GM19238 (cell line): ENCODE measurements around the gene TRIP10.
"Not testable (repeated sequence)": the region's sequence is repeated elsewhere in the genome, so short reads cannot be mapped to it uniquely, and the experiment has no call there.

Experiments
- DNase-seq: peaks from one replicate; pipeline ENCODE4 v3.0.0; 2011; ENCODE audit warnings: low spot score; ENCODE audit not compliant: insufficient read length

The TRIP10 gene, protein sequence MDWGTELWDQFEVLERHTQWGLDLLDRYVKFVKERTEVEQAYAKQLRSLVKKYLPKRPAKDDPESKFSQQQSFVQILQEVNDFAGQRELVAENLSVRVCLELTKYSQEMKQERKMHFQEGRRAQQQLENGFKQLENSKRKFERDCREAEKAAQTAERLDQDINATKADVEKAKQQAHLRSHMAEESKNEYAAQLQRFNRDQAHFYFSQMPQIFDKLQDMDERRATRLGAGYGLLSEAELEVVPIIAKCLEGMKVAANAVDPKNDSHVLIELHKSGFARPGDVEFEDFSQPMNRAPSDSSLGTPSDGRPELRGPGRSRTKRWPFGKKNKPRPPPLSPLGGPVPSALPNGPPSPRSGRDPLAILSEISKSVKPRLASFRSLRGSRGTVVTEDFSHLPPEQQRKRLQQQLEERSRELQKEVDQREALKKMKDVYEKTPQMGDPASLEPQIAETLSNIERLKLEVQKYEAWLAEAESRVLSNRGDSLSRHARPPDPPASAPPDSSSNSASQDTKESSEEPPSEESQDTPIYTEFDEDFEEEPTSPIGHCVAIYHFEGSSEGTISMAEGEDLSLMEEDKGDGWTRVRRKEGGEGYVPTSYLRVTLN

GRCh38 chr19:6739390-6739882 is at the start of gene TRIP10:
Gene TRIP10 (plus strand): TSS chr19:6739680. CDS start chr19:6739762, 82 bp downstream.
- peak; percentile 81 for DNase-seq

DNA sequence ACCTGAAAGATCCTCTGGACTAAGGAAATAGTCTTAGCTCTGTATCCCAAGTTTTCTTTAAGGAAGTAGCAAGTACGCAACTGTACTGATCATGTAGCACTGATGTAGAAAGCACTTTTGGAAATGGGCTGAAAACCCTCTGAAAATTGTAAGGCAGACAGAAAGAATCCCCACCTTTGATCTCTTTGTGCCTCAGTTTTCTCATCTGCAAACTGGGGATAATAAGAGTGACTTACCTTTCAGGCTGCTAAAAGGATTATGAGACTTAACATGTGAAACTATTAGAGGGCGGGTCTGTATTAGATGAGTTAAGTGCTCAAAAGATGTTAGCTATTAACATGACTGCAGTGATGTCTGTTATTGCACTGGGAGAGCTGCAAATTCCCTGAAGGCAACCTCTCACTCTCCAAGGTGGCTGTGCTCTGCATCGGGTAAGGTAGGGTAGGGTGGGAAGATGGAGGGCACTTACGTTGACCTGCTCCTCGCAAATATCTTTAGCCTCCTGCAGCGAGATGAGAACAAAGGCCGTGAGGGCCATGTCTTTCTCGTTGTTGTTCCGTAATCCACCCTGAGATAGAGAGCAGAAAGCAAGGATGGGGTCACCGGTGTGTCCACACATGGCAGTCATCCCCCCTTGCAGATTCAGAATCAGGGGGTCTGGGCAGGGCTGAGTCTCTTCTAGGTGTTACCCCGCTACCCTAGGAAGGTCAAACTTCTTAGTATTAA is 49.2 kb upstream of the TRIP10 start:
- DNase-seq: no peak

GRCh38 chr19:6691342-6691741 is 48.1 kb upstream of the TRIP10 start:
- no peak for DNase-seq

- no peak for DNase-seq
Observed at GRCh38 chr19:6692027-6692426, 47.5 kb upstream of the TRIP10 start.

DNA sequence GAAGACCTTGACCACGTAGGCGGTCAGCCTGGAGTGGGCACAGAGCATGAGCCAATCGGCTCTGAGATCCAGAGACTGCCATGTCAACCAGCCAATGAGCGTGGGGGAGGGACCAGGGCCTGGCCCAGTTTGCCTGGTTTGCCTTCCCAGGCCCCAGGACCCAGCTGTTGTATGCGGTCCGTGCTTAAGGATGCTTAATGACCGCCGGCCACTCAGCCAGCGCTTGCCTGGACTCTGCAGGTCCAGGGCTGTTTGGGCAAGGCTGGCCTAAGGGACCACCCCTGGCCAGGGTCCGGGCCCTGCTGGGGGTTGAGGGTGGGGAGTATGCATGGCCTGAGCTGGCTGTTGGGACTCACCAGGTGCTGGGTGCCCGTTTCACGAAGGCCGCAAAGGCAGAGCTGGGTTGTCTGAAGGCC is 46.4 kb upstream of the TRIP10 start:
- no peak for DNase-seq

GRCh38 chr19:6693681-6694080 is 45.8 kb upstream of the TRIP10 start:
- DNase-seq: no peak

DNA sequence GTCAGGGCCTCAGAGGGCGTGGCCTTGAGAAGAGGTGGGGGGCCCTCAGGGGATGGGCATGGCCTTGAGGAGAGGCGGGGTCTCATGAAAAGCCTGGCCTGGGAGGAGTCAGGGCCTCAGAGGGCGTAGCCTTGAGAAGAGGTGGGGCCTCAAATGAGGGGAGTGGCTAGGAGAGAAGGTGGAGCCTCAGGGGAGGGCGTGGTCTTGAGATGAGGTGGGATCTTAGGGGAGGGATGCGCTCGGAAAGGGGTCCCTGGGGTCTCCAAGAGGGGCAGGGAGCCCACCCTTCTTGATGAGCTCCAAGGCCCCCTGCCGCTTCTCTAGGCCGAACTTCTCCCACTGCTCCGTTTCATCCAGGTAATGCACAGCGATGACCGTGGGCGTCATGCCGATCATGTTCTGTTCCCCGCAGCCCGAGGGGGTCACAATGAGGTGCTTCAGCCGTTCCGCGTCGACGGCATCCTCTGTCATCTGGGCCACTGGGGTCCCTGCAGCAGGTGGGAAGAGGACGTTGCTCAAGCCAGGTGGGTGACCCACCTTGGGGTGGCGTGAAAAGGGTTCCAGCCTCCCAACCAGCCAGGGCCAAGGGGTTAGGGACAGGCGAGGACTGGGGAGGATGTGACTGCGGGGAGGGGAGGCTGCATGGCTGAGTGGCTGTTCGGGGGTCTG is 45.2 kb upstream of the TRIP10 start:
- no peak for DNase-seq

DNA sequence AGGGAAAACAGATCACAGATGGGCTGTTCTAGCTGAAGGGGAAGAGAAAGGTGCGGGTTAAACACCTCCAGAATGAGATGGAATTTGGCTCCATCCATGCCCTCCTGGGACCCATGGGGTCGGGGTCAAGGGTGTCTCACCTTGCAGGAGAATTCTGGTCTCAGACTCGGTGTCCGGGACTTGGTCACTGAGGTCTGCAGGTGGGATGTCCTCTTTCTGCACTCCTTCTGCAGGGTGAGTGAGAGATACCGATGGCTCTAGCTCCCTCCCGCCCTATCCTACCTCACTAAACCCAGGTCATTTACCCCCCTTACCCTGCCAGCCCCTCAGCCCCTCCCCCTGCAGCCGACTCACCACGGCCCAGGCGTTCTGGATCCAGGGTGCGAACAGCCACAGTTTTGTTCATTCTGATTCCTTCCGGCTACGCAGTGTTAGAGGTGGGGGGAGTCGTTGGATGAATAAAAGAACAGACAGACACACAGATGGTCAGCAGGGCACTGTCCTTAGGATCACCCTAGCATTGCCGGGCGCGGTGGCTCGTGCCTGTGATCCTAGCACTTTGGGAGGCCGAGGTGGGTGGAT is 43.1 kb upstream of the TRIP10 start:
- no peak for DNase-seq

DNA sequence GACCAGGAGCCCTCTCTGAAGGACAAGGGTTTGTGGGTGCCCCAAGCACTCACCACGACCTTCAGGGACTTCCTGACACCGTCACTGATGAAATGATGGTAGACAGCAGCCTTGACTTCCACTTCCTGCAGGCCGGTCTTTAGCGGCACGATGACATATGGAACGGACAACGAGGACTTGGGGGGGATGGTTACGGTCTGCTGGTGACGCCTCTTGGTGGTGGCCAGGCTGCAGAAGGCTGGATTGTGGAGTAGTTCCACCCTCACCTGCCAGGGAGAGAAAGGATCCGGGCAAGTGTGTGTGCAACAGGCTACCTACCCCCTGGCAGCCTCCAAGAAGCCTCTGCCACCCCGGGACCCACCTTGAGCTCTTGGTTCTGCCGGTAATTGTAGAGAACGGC is 42.2 kb upstream of the TRIP10 start:
- no peak for DNase-seq

DNA sequence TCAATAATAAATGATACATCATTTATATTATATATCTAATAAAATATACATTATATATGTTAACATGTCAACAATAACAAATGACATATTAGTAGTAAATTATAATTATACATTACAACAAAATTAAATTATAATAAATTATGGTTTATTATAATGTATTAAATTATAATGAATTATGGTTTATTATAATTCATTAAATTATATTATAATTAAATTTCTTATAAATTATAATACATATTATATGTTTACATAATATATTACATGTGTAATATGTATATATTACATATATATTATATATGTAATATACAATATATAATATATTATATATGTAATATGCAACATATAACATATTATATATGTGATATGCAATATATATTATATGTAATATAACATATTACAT is 39.5 kb upstream of the TRIP10 start:
- DNase-seq: no peak

GRCh38 chr19:6700586-6701316 is 38.7 kb upstream of the TRIP10 start:
- no peak for DNase-seq

GRCh38 chr19:6705931-6706632 is 33.4 kb upstream of the TRIP10 start:
- DNase-seq: no peak

DNA sequence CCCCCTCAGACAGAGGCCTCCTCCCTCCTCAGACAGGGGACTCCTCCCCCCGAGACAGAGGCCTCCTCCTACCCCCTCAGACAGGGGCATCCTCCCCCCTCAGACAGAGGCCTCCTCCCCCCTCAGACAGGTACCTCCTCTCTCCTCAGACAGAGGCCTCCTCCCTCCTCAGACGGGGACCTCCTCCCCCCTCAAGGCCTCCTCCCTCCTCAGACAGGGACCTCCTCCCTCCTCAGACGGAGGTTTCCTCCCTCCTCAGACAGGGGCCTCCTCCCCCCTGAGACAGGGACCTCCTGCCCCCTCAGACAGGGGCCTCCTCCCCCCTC is 32.9 kb upstream of the TRIP10 start:
- no peak for DNase-seq

GRCh38 chr19:6707011-6707657 is 32.3 kb upstream of the TRIP10 start:
- no peak for DNase-seq

DNA sequence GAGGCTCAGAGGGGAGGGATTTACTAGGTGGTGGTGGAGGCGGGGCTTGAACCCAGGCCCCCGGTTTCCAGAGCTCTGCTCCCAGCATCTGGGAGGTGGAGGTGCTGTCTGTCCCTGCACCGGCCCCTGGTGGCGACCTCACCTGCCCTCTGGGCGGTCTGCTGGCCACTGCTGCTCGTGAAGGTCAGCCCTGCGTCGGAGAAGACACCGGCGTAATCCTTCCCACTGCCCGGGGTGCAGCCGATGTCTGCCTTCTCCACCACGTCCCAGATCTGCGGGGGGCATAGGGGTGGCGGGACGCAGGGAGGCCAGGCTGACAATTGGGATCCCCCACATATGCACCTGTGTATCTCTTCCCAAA is 31.8 kb upstream of the TRIP10 start:
- DNase-seq: no peak

DNA sequence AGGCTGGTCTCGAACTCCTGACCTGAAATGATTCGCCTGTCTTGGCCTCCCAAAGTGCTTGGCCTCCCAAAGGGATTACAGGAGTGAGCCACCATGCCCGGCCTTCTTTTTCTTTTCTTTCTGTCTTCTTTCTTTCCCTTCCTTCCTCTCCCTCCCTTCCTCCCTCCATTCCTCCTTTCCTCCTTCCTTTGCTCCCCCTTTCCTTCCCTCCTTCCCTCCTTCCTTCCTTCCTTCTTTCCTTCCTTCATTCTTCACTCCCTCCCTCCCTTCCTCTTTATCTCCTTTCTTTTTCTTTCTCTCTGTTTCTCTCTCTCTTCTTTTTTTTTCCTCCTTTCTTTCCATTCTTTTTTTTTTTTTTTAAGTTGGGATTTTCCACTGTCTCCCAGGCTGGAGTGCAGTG is 31.1 kb upstream of the TRIP10 start:
- no peak for DNase-seq

DNA sequence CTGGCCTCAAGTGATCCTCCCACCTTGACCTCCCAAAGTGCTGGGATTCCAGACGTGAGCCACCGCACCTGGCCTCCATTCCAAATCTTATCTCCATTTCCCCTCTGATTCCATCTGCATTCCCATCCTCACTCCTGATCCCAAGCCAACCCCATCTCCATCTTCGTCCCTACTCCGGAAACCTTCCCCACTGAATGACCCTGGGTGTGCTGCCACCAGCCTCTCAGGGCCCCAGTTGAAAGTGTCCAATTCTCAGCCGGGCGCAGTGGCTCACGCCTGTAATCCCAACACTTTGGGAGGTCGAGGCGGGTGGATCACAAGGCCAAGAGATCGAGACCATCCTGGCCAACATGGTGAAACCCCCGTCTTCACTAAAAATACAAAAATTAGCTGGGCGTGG is 30.6 kb upstream of the TRIP10 start:
- DNase-seq: not testable (repeated sequence)

GRCh38 chr19:6709549-6709948 is 29.9 kb upstream of the TRIP10 start:
- DNase-seq: no peak

GRCh38 chr19:6710273-6711077 is 29.0 kb upstream of the TRIP10 start:
- DNase-seq: no peak
